Measurements from ENCODE around the gene TNFRSF4. TPM values are rescaled to one million over a fixed set of nuclear protein-coding genes. Genes with fewer than 3 reads are reported as not detected.
A peak's percentile ranks its signal among the peaks of the same experiment; 100 is the strongest.

TNFRSF4 gene
- total RNA-seq, 6 experiments from 2014 or later = 0.17 TPM; not detected in 5

DNA sequence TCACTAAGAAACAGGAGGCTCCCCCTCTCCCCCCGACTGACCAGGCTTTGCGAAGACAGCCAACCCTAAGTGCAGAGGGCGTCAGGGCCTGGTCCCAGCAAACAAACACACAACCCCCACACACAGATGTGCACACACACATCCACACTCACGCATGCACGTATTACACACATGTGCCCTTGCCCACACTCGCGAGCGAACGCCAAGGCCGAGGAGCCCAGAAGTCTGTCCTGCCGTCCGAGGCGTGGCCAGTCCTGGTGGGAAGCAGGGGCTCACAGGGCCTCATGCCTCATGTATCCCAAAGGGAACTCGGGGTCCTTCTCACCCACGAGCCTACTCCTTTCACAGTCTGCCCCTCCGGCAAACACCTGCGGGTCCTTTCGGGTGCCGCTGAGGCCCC, 15.8 kb upstream of the TNFRSF4 start:
- peaks cover 30% of the 10 kb centered on the region for H3K4me1 Mint-ChIP-seq (ENCODE audit: low read depth)
- H3K4me3 Mint-ChIP-seq = peak overlapping the region; percentile 55; the same call in 1 of the 2 replicates
- TF ChIP-seq, protein P1, sequence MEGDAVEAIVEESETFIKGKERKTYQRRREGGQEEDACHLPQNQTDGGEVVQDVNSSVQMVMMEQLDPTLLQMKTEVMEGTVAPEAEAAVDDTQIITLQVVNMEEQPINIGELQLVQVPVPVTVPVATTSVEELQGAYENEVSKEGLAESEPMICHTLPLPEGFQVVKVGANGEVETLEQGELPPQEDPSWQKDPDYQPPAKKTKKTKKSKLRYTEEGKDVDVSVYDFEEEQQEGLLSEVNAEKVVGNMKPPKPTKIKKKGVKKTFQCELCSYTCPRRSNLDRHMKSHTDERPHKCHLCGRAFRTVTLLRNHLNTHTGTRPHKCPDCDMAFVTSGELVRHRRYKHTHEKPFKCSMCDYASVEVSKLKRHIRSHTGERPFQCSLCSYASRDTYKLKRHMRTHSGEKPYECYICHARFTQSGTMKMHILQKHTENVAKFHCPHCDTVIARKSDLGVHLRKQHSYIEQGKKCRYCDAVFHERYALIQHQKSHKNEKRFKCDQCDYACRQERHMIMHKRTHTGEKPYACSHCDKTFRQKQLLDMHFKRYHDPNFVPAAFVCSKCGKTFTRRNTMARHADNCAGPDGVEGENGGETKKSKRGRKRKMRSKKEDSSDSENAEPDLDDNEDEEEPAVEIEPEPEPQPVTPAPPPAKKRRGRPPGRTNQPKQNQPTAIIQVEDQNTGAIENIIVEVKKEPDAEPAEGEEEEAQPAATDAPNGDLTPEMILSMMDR (IDR thresholded peaks at IDR 0.05) = no peak
- H3K27ac Mint-ChIP-seq = no peak overlapping the region; the same call in 1 of the 2 replicates
- no peak for DNase-seq
- peaks cover 37% of the 10 kb centered on the region for H3K36me3 Mint-ChIP-seq (ENCODE audit: low read depth)
- peaks cover 6% of the 10 kb centered on the region for H3K9me3 Mint-ChIP-seq
- peaks cover 6% of the 10 kb centered on the region; the same call in 1 of the 2 replicates for H3K27me3 Mint-ChIP-seq (ENCODE audit: insufficient read depth)

DNA sequence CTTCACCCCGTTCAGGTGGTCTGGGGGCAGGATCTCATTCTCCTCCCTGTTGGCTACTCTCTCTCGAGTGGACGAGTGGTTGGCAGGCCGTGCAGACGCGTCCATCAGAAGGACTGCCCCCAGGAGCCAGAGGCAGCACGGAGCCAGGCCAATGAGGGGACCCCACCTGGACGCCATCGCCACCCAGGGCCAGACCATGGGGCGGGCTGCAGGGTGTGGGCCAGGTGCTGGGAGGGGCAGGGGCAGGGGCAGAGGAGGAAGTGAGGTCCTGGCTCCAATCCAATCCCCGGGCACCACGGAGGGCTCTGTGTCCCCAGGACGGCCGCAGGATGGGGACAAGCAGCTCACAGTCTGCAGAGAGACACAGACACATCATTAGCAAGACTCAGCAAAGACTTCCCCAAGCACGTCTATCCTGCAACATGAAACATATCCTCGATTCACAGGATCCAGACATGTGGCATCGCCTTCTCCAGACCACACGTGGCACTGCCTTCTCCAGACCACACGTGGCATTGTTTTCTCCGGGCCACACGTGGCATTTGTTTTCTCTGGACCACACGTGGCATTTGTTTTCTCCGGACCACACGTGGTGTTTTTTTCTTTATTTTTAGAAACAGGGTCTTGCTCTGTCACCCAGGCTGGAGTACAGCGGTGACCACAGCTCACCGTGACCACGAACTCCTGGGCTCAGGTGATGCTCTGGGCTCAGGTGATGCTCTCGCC, 14.8 kb upstream of the TNFRSF4 start:
- Mint-ChIP-seq H3K4me1 (ENCODE audit: low read depth) (peaks cover 20% of the 10 kb centered on the region), H3K27me3 (ENCODE audit: insufficient read depth) (peaks cover 6% of the 10 kb centered on the region; the same call in 1 of the 2 replicates), H3K27ac (no peak overlapping the region), H3K9me3 (peaks cover 5% of the 10 kb centered on the region), H3K36me3 (ENCODE audit: low read depth) (peaks cover 30% of the 10 kb centered on the region), H3K4me3 (no peak overlapping the region)
- no peak for DNase-seq
- TF ChIP-seq, protein P1 (IDR thresholded peaks at IDR 0.05) = no peak

DNA sequence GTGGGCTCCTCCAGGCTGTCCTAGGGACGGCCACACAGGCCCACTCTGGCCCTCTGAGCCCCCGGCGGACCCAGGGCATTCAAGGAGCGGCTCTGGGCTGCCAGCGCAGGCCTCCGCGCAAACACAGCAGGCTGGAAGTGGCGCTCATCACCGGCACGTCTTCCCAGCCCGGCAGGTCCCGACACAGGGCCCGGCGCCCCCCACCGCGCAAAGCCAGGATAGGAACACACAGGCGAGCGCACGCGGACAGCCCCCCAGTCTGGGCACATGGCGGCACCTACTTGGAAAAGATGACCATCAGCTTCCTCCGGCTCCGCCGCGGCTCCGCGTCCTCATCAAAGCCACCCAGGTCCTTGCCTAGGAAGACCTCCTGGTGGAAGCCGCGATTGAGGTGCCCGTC, 14.2 kb upstream of the TNFRSF4 start:
- Mint-ChIP-seq H3K36me3 (ENCODE audit: low read depth) (peaks cover 27% of the 10 kb centered on the region), H3K27me3 (ENCODE audit: insufficient read depth) (peaks cover 4% of the 10 kb centered on the region; the same call in 1 of the 2 replicates), H3K4me1 (ENCODE audit: low read depth) (peaks cover 14% of the 10 kb centered on the region), H3K27ac (no peak overlapping the region), H3K9me3 (no peaks in the 10 kb centered on the region), H3K4me3 (no peak overlapping the region)
- no peak for DNase-seq
- TF ChIP-seq, protein P1 (IDR thresholded peaks at IDR 0.05) = no peak

DNA sequence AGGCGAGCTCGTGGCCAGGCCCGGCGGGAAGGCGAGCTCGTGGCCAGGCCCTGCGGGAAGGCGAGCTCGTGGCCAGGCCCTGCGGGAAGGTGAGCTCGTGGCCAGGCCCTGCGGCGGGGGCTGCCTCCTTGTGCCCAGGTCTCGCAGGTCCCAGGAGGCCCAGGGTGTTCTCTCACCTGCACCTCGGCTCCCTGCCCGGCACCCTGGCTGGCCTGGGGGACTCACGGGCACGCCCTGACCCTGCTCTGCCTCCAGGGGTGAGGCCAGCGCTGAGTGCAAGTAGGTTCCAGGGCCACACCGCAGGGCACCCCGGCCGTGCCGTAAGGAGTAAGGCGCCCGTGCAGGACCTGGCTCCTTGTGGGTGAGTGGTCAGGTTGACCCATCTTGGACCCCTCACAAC, 13.4 kb upstream of the TNFRSF4 start:
- Mint-ChIP-seq H3K36me3 (ENCODE audit: low read depth) (peaks cover 32% of the 10 kb centered on the region), H3K27ac (no peak overlapping the region), H3K9me3 (no peaks in the 10 kb centered on the region), H3K4me1 (ENCODE audit: low read depth) (peaks cover 14% of the 10 kb centered on the region), H3K4me3 (no peak overlapping the region), H3K27me3 (ENCODE audit: insufficient read depth) (peaks cover 4% of the 10 kb centered on the region; the same call in 1 of the 2 replicates)
- TF ChIP-seq, protein P1 (IDR thresholded peaks at IDR 0.05) = no peak
- DNase-seq = no peak

DNA sequence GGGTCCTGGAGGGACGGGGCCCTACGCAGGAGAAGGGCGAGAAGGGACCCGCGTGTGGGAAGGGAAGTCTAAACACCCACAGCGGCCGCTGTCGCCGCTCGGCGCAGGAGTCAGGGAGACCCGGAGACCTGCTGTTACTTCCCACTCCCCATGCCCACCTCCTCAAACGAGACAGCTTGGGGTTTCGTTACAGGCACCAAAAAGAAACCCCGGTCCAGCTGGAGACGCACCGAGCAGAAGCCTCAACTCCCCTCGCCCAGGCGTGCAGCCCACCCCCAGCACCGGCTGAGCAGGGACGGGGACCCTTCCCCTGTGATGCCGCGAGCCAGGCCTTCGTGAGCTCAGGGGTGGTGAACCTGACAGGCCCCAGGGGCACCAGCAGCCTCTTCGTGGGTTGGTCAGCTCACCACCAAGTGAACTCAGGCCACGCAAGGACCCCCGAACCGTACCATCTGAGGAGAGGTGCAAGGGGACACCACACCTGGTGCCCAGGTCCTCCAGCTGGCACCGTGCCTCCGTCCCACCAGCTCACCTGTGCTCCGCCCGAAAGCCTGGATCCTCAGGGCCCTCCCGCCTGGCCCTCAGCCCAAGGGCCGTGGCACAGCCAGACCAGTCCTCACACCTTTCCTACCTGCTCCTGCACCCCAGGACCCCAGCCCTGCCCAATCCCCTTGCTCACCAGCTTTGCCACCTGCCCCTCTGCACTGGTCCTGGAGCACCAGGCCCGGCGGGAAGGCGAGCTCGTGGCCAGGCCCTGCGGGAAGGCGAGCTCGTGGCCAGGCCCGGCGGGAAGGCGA, 12.8 kb upstream of the TNFRSF4 start:
- H3K9me3 Mint-ChIP-seq = no peaks in the 10 kb centered on the region
- peaks cover 32% of the 10 kb centered on the region for H3K36me3 Mint-ChIP-seq (ENCODE audit: low read depth)
- DNase-seq = no peak

More for the DNA sequence above, 12.8 kb upstream of the TNFRSF4 start:
- peaks cover 14% of the 10 kb centered on the region for H3K4me1 Mint-ChIP-seq (ENCODE audit: low read depth)
- H3K4me3 Mint-ChIP-seq = no peak overlapping the region
- H3K27ac Mint-ChIP-seq = no peak overlapping the region
- TF ChIP-seq, protein P1 (IDR thresholded peaks at IDR 0.05) = no peak
- H3K27me3 Mint-ChIP-seq (ENCODE audit: insufficient read depth) = peaks cover 4% of the 10 kb centered on the region; the same call in 1 of the 2 replicates
